GM12891 (cell line): Measurements from ENCODE around the gene PAM16.

Experiments used
- POLR2A ChIP-seq: IDR thresholded peaks from 2 replicates; pipeline ENCODE4 v1.6.1; 2011; ENCODE audit warnings: low read depth, low read length, control low read depth
- TAF1 ChIP-seq: IDR thresholded peaks from 2 replicates; pipeline ENCODE4 v1.6.1; 2011; ENCODE audit warnings: low read depth, low read length, control low read depth

- TF ChIP-seq TAF1 (no peak), POLR2A (no peak)
Measured at GRCh38 chr16:4340443-4340842, 10.7 kb downstream of the PAM16 start.
